K562 (cell line): Measurements from ENCODE around the gene PACS2. TPM values are rescaled to one million over a fixed set of nuclear protein-coding genes. Genes with fewer than 3 reads are reported as not detected.

ENCODE experiments used
- ATAC-seq: fragments of 200-7000 bp; cut with Tn5 transposase; 3 replicates; pipeline ENCODE4 v1.9.1; 2020; ENCODE audit warnings: moderate library complexity
- BruUV-seq: library from RNA; stranded (reverse); fragments of 400-500 nt; replicated peaks from 2 replicates; lab custom pipeline; 2021; lab: Mats Ljungman, UMichigan
- CTCF ChIA-PET: fragments of 300-600 bp; formaldehyde crosslinking; extraction: SDS; loops from one replicate; lab custom pipeline; 2021; ENCODE audit warnings: low intra/inter-chr PET ratio; lab: Yijun Ruan, JAX
- POLR2A ChIA-PET: fragments of 300-600, 350-650 bp; sonication (Branson Sonifier 250); formaldehyde crosslinking; extraction: SDS; loops from one replicate; lab custom pipeline; 2021; ENCODE audit warnings: antibody characterized with exemption, inconsistent platforms; lab: Yijun Ruan, JAX
- DNase-seq, 4 experiments: peaks; one replicate each; pipeline versions ENCODE4 v3.0.0 to v3.0.0-alpha.2; 2011 to 2018; ENCODE audit warnings: low spot score in 3 of 4, mixed read lengths in 3 of 4; ENCODE audit errors: extremely low read depth in 1 of 4
- FAIRE-seq: peaks from 2 replicates; lab custom pipeline; 2011; peaks lifted over from hg19 to GRCh38; lab: Jason Lieb, UNC
- H2AFZ ChIP-seq: 2 replicates; pipeline ENCODE4 v1.6.0; 2011; ENCODE audit warnings: low read depth, low read length, control low read depth, inconsistent platforms
- H3K27ac ChIP-seq: fragments of 200-600 bp; 3 replicates; pipeline ENCODE4 v1.8.0; 2011; ENCODE audit warnings: low read depth, mild to moderate bottlenecking, control low read depth, inconsistent platforms, low read length, moderate library complexity, mixed read lengths; ENCODE audit errors: extremely low read depth
- H3K27me3 ChIP-seq, 2 experiments: fragments of 300-600 bp in 1 of 2; 2 replicates in 1 of 2; 3 replicates in 1 of 2; pipeline versions ENCODE4 v1.6.0 to v1.8.0; 2011; ENCODE audit warnings: inconsistent platforms in 2 of 2, low read length in 2 of 2, mild to moderate bottlenecking in 1 of 2, mixed read lengths in 1 of 2, moderate library complexity in 1 of 2; ENCODE audit not compliant: control insufficient read depth in 2 of 2, insufficient read depth in 2 of 2
- H3K36me3 ChIP-seq: fragments of 300-600 bp; 3 replicates; pipeline ENCODE4 v1.8.0; 2011; ENCODE audit warnings: mild to moderate bottlenecking, low read length, inconsistent platforms; ENCODE audit not compliant: control insufficient read depth, insufficient read depth
- H3K4me1 ChIP-seq, 2 experiments: fragments of 200-600 bp in 1 of 2; replicated peaks in 1 of 2; 2 replicates in 1 of 2; 3 replicates in 1 of 2; pipeline versions ENCODE4 v1.5.1 to v1.8.0; 2011; ENCODE audit warnings: inconsistent platforms in 2 of 2, low read length in 2 of 2, mild to moderate bottlenecking in 1 of 2, mixed read lengths in 1 of 2, moderate library complexity in 1 of 2; ENCODE audit not compliant: control insufficient read depth in 2 of 2, insufficient read depth in 2 of 2
- H3K4me2 ChIP-seq: 2 replicates; pipeline ENCODE4 v1.6.1; 2011; ENCODE audit warnings: low read length, control low read depth, inconsistent platforms, mixed read lengths; ENCODE audit not compliant: insufficient read depth
- H3K4me3 ChIP-seq: fragments of 200-600 bp; sonication (generic), shearing (Covaris generic); 2 replicates; pipeline ENCODE4 v1.5.1; 2016; ENCODE audit warnings: control low read depth, inconsistent platforms
- H3K79me2 ChIP-seq: fragments of 200-600 bp; 3 replicates; pipeline ENCODE4 v1.8.0; 2011; ENCODE audit warnings: low read length, inconsistent platforms; ENCODE audit not compliant: control insufficient read depth, insufficient read depth
- H3K9ac ChIP-seq, 2 experiments: 2 replicates each; pipeline versions ENCODE4 v1.6.0 to v1.6.1; 2011; ENCODE audit warnings: low read depth in 2 of 2, low read length in 2 of 2, control low read depth in 1 of 2, inconsistent platforms in 1 of 2, mild to moderate bottlenecking in 1 of 2, mixed read lengths in 1 of 2; ENCODE audit not compliant: insufficient read depth in 1 of 2
- H3K9me1 ChIP-seq: one replicate; pipeline ENCODE4 v1.6.0; 2011; ENCODE audit warnings: inconsistent platforms, mild to moderate bottlenecking, low read length, moderate library complexity; ENCODE audit not compliant: control insufficient read depth, insufficient read depth
- H3K9me3 ChIP-seq: replicated peaks from 2 replicates; pipeline ENCODE4 v1.5.1; 2011; ENCODE audit warnings: low read depth, low read length, inconsistent platforms; ENCODE audit not compliant: control insufficient read depth, insufficient read depth
- H4K20me1 ChIP-seq: replicated peaks from 2 replicates; pipeline ENCODE4 v1.6.1; 2011; ENCODE audit warnings: low read length, inconsistent platforms, mixed read lengths; ENCODE audit not compliant: control insufficient read depth, insufficient read depth
- DEAF1 ChIP-seq: fragments of 450-650 bp; formaldehyde crosslinking; IDR thresholded peaks from 2 replicates; pipeline ENCODE4 v1.4.0; 2020; ENCODE audit warnings: mild to moderate bottlenecking, moderate library complexity
- HMG20B ChIP-seq: fragments of 250-450 bp; sonication (Bioruptor Pico); IDR thresholded peaks from 2 replicates; pipeline ENCODE4 v1.5.0; 2021; ENCODE audit warnings: mild to moderate bottlenecking
- POLR2B ChIP-seq: fragments of 450-650 bp; IDR thresholded peaks from 2 replicates; pipeline ENCODE4 v1.6.1; 2018; ENCODE audit warnings: low read depth; ENCODE audit not compliant: partially characterized antibody
- RREB1 ChIP-seq: fragments of 250-450 bp; sonication (Bioruptor Pico); IDR thresholded peaks from 2 replicates; pipeline ENCODE4 v1.4.0; 2020
- ZKSCAN1 ChIP-seq: fragments of 150-350 bp; IDR thresholded peaks from 2 replicates; pipeline ENCODE4 v1.6.1; 2016; ENCODE audit warnings: low read depth, low read length
- WGBS: fragments of 100-300 bp; shearing (Covaris generic); methylation state at CpG from one replicate; pipeline ENCODE4 v1.1.6; 2016; ENCODE audit warnings: low coverage, mixed read lengths; ENCODE audit not compliant: insufficient coverage; ENCODE audit errors: missing lambda C conversion rate; 5-methylcytosine and 5-hydroxymethylcytosine counted together
- in situ Hi-C: fragments of 300-500 bp; cut with MboI; formaldehyde crosslinking; loops from 4 replicates; pipeline ENCODE4 v1.15.0; 2018; ENCODE audit warnings: inconsistent platforms, mixed read lengths
- intact Hi-C: fragments of 100-400 bp; cut with micrococcal nuclease; formaldehyde crosslinking; loops from 2 replicates; pipeline ENCODE4 v1.14.2; 2022
- polyA plus RNA-seq, 8 experiments: library from polyadenylated mRNA; depleted of rRNA in 4 of 8; stranded (reverse) in 5 of 8; unstranded in 3 of 8; fragments of >200 nt; fragmentation: Nextera tagmentation in 2 of 8; fragmentation: Illumina TruSeq in 1 of 8; extraction: Ambion mirVana in 2 of 8; extraction: Trizol in 1 of 8; gene quantifications; 2 replicates each; pipeline versions ENCODE4 v1.2.1 to v1.2.3, GENCODE V29; 2011 to 2014; ENCODE audit warnings: inconsistent platforms in 1 of 8, missing spikeins in 1 of 8
- total RNA-seq, 7 experiments: library from RNA; depleted of rRNA in 6 of 7; stranded (reverse); fragments of >200 nt in 6 of 7; fragmentation: Illumina TruSeq in 2 of 7; extraction: Trizol in 2 of 7; gene quantifications; 2 replicates each; pipeline versions ENCODE4 v1.2.1 to v1.2.3, GENCODE V29; 2011 to 2021; ENCODE audit warnings: low replicate concordance in 1 of 7
- TF ChIP-seq, protein P1 (sequence below): sonication (generic); formaldehyde crosslinking; IDR thresholded peaks from 2 replicates; pipeline ENCODE4 v1.8.1; 2023; ENCODE audit warnings: mild to moderate bottlenecking, missing genetic modification reagents
- TF ChIP-seq, protein P2 (sequence below): sonication (generic); formaldehyde crosslinking; IDR thresholded peaks from 2 replicates; pipeline ENCODE4 v1.8.1; 2023; ENCODE audit warnings: mild to moderate bottlenecking, missing genetic modification reagents

The PACS2 gene
- total and polyA plus RNA-seq, 9 of the 15 experiments (the other 6 are each of a cell fraction or from before 2014, with no cell fraction given), result 0.11 to 20.8 (median 9.9) TPM

- DNase-seq, result no peak
- Histone ChIP-seq H3K27me3 (no peaks in the 10 kb centered on the region), H4K20me1 (peaks cover 7% of the 10 kb centered on the region), H3K36me3 (no peaks in the 10 kb centered on the region), H3K4me3 (no peak overlapping the region), H3K79me2 (peaks cover 1% of the 10 kb centered on the region; the same call in 1 of the 3 replicates), H3K9me1 (no peaks in the 10 kb centered on the region), H3K9me3 (no peaks in the 10 kb centered on the region), H3K9ac (no peak overlapping the region), H3K4me1 (peaks cover 0 to 59% of the 10 kb centered on the region in 2 experiments; a peak in 3 of 5 replicates), H3K27ac (no peak overlapping the region), H2AFZ (no peak overlapping the region), H3K4me2 (no peak overlapping the region)
- CTCF ChIA-PET, result no interaction called here
- ATAC-seq, result no peak
- FAIRE-seq, result no peak
- BruUV-seq, result no TSS peak
- 19% methylated on average over 8 of the region's 8 CpGs for WGBS
- intact Hi-C loops (no loop called here), in situ Hi-C loops (no loop called here)
- POLR2A ChIA-PET, result interaction anchor here (1.1 to 1.4 kb wide), 2 partner anchors 9 to 20 kb away, joined by 3 read pairs; no protein-coding TSS in a partner anchor
- TF ChIP-seq POLR2B (no peak), RREB1 (CRISPR knock-in tag) (no peak), HMG20B (CRISPR knock-in tag) (no peak), DEAF1 (CRISPR knock-in tag) (no peak), ZKSCAN1 (no peak)
- TF ChIP-seq, protein P1, sequence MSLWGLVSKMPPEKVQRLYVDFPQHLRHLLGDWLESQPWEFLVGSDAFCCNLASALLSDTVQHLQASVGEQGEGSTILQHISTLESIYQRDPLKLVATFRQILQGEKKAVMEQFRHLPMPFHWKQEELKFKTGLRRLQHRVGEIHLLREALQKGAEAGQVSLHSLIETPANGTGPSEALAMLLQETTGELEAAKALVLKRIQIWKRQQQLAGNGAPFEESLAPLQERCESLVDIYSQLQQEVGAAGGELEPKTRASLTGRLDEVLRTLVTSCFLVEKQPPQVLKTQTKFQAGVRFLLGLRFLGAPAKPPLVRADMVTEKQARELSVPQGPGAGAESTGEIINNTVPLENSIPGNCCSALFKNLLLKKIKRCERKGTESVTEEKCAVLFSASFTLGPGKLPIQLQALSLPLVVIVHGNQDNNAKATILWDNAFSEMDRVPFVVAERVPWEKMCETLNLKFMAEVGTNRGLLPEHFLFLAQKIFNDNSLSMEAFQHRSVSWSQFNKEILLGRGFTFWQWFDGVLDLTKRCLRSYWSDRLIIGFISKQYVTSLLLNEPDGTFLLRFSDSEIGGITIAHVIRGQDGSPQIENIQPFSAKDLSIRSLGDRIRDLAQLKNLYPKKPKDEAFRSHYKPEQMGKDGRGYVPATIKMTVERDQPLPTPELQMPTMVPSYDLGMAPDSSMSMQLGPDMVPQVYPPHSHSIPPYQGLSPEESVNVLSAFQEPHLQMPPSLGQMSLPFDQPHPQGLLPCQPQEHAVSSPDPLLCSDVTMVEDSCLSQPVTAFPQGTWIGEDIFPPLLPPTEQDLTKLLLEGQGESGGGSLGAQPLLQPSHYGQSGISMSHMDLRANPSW (CRISPR knock-in tag), result no peak
- TF ChIP-seq, protein P2, sequence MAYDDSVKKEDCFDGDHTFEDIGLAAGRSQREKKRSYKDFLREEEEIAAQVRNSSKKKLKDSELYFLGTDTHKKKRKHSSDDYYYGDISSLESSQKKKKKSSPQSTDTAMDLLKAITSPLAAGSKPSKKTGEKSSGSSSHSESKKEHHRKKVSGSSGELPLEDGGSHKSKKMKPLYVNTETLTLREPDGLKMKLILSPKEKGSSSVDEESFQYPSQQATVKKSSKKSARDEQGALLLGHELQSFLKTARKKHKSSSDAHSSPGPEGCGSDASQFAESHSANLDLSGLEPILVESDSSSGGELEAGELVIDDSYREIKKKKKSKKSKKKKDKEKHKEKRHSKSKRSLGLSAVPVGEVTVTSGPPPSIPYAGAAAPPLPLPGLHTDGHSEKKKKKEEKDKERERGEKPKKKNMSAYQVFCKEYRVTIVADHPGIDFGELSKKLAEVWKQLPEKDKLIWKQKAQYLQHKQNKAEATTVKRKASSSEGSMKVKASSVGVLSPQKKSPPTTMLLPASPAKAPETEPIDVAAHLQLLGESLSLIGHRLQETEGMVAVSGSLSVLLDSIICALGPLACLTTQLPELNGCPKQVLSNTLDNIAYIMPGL (CRISPR knock-in tag), result no peak
Observed at GRCh38 chr14:105331575-105332349, 17.2 kb downstream of the PACS2 start.
